GM21723 (cell line): ENCODE data around the gene PFDN4.

ENCODE experiments used
- ATAC-seq: cut with Tn5 transposase; IDR thresholded peaks from one replicate; pipeline ENCODE4 v1.9.1; 2021; ENCODE audit warnings: mild to moderate bottlenecking, moderate library complexity; ENCODE audit not compliant: unreplicated experiment

PFDN4 gene

GRCh38 chr20:54200487-54201267, 7.2 kb upstream of the PFDN4 start:
- no peak for ATAC-seq

GRCh38 chr20:54201268-54201846, 6.5 kb upstream of the PFDN4 start:
- no peak for ATAC-seq

GRCh38 chr20:54203281-54203680, 4.6 kb upstream of the PFDN4 start:
- ATAC-seq = no peak

- ATAC-seq = no peak
Measured at GRCh38 chr20:54204063-54204462, 3.8 kb upstream of the PFDN4 start.

- no peak for ATAC-seq
Measured at GRCh38 chr20:54204481-54204880, 3.4 kb upstream of the PFDN4 start.

- no peak for ATAC-seq
Measured at GRCh38 chr20:54205450-54205849, 2.4 kb upstream of the PFDN4 start.

- ATAC-seq = no peak
Measured at GRCh38 chr20:54207053-54207742, 689 bp upstream of the PFDN4 start.

- peak; percentile 13 for ATAC-seq
Measured at GRCh38 chr20:54208548-54209176, 775 bp downstream of the PFDN4 start.

GRCh38 chr20:54209216-54209813, 1.4 kb downstream of the PFDN4 start:
- ATAC-seq = no peak

GRCh38 chr20:54212226-54212625, 4.3 kb downstream of the PFDN4 start:
- ATAC-seq = no peak

- no peak for ATAC-seq
Measured at GRCh38 chr20:54212871-54213270, 5.0 kb downstream of the PFDN4 start.

GRCh38 chr20:54214566-54214965, 6.7 kb downstream of the PFDN4 start:
- no peak for ATAC-seq

GRCh38 chr20:54215157-54215789, 7.4 kb downstream of the PFDN4 start:
- ATAC-seq = no peak

- no peak for ATAC-seq
Measured at GRCh38 chr20:54217762-54218161, 9.9 kb downstream of the PFDN4 start.

GRCh38 chr20:54218470-54218869, 10.6 kb downstream of the PFDN4 start:
- ATAC-seq = no peak

- ATAC-seq = no peak
Measured at GRCh38 chr20:54219751-54220426, 12.0 kb downstream of the PFDN4 start.

GRCh38 chr20:54220722-54221121, 12.8 kb downstream of the PFDN4 start:
- no peak for ATAC-seq

- no peak for ATAC-seq
Measured at GRCh38 chr20:54221353-54221752, 13.5 kb downstream of the PFDN4 start.

- ATAC-seq = no peak
Measured at GRCh38 chr20:54221996-54222890, 14.4 kb downstream of the PFDN4 start.
